ENCODE measurements around the gene ZFHX3.

ZFHX3 gene

GRCh38 chr16:72879846-72880245 is 168.1 kb downstream of the ZFHX3 start:
- no peaks in the 10 kb centered on the region for H3K9me3 Mint-ChIP-seq
- H3K4me1 Mint-ChIP-seq, result peaks cover 43% of the 10 kb centered on the region
- H3K36me3 Mint-ChIP-seq (ENCODE audit: low read depth), result peaks cover 14% of the 10 kb centered on the region
- H3K27ac Mint-ChIP-seq, result no peak overlapping the region
- no peaks in the 10 kb centered on the region for H3K27me3 Mint-ChIP-seq (ENCODE audit: low read depth)
- TF ChIP-seq CTCF (IDR thresholded peaks at IDR 0.05; ENCODE audit: unreplicated experiment in 3 of 3), result no peak
- no peak overlapping the region for H3K4me3 Mint-ChIP-seq

DNA sequence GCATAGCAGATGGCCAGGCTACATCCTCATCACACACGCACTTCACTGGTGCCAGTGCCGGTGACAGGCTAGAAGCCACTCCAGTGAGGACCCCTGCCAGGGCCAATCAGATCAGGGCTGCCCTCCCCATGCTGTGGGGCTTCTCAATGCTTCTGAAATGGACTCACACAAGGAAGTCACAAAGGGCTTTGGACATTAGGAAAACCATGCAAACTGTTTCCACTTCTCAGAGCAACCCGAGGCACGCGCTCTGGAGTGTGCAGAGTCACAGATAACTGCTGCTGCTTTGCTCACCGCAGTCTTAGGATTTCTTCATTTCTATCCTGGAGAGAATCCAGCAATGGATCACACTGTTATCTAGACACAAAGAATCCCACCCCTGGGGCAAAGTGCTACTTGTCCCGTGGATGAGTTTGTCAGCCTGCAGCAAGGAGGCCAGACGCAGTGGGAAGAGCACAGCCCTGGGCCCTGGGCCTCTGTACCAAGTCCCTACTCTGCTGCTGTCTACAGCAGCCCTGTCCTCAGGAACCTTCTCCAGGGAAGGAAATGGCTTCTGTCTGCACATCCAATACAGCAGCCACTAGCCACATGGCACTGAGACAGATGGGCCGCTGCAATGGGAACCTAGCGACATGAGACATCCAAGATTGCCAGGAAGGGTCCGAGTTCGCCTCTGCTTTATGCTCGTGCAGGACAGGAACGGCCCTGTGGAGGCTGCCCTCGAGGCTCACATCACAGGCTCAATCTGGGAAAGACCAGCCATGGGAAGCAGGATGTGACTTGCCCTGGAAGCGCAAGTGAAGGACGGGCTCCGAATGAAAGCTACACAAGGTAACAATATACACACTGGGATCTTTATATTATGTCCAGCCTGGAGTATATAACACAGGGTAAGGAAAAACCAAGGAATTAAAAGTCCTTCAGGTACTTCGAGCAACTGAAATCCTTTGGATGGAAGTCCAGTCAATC is 169.3 kb downstream of the ZFHX3 start:
- H3K9me3 Mint-ChIP-seq, result no peaks in the 10 kb centered on the region
- peak overlapping the region in 1 of 3 experiments; percentile 43 for H3K27ac Mint-ChIP-seq
- peaks cover 12% of the 10 kb centered on the region for H3K36me3 Mint-ChIP-seq (ENCODE audit: low read depth)
- no peak overlapping the region for H3K4me3 Mint-ChIP-seq
- no peak for TF ChIP-seq CTCF (IDR thresholded peaks at IDR 0.05; ENCODE audit: unreplicated experiment in 3 of 3)
- H3K4me1 Mint-ChIP-seq, result peaks cover 37% of the 10 kb centered on the region
- no peaks in the 10 kb centered on the region for H3K27me3 Mint-ChIP-seq (ENCODE audit: low read depth)

- Mint-ChIP-seq H3K9me3 (no peaks in the 10 kb centered on the region), H3K36me3 (ENCODE audit: low read depth) (peaks cover 21% of the 10 kb centered on the region), H3K27ac (peak overlapping the region; percentile 45 to 84 (median 49)), H3K27me3 (ENCODE audit: low read depth) (no peaks in the 10 kb centered on the region), H3K4me1 (peaks cover 41% of the 10 kb centered on the region), H3K4me3 (no peak overlapping the region)
- TF ChIP-seq CTCF (IDR thresholded peaks at IDR 0.05; ENCODE audit: unreplicated experiment in 3 of 3), result no peak
Measured at GRCh38 chr16:72877374-72878028, 170.4 kb downstream of the ZFHX3 start.

DNA sequence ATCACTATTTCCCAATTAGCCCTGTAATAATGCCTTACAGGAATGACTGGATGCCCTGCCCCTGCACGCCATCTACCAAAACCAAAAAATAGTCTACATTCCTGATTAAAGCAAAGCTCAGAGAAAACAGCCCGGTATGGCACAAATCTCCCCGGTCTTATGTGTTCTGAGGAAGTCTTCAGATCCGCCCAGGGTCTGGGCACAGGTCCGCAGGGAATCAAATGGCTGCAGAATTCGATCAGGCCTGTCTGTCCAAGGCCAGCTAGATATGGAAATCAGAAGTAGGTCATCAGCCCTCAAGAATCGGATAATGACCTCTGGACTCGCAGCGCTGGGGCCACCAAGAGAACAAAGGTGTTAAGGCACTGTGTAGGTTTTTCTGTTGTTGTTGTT is 171.0 kb downstream of the ZFHX3 start:
- peaks cover 24% of the 10 kb centered on the region for H3K36me3 Mint-ChIP-seq (ENCODE audit: low read depth)
- H3K27me3 Mint-ChIP-seq (ENCODE audit: low read depth), result no peaks in the 10 kb centered on the region
- TF ChIP-seq CTCF (IDR thresholded peaks at IDR 0.05; ENCODE audit: unreplicated experiment in 3 of 3), result no peak
- H3K4me3 Mint-ChIP-seq, result no peak overlapping the region
- no peaks in the 10 kb centered on the region for H3K9me3 Mint-ChIP-seq
- H3K4me1 Mint-ChIP-seq, result peaks cover 41% of the 10 kb centered on the region
- H3K27ac Mint-ChIP-seq, result peak overlapping the region; percentile 45 to 84 (median 49)

- Mint-ChIP-seq H3K36me3 (ENCODE audit: low read depth) (peaks cover 24% of the 10 kb centered on the region), H3K4me1 (peaks cover 41% of the 10 kb centered on the region), H3K27me3 (ENCODE audit: low read depth) (no peaks in the 10 kb centered on the region), H3K4me3 (no peak overlapping the region), H3K27ac (peak overlapping the region; percentile 14 to 73 (median 34)), H3K9me3 (no peaks in the 10 kb centered on the region)
- no peak for TF ChIP-seq CTCF (IDR thresholded peaks at IDR 0.05; ENCODE audit: unreplicated experiment in 3 of 3)
Measured at GRCh38 chr16:72876221-72876620, 171.7 kb downstream of the ZFHX3 start.

All from nephron (organoid).